GM18508 (cell line): ENCODE measurements around the gene NLGN4Y.

ENCODE experiments used
- ATAC-seq: cut with Tn5 transposase; IDR thresholded peaks from one replicate; pipeline ENCODE4 v1.9.1; 2021; ENCODE audit warnings: moderate number of reproducible peaks; ENCODE audit not compliant: insufficient read depth, unreplicated experiment

NLGN4Y gene

DNA sequence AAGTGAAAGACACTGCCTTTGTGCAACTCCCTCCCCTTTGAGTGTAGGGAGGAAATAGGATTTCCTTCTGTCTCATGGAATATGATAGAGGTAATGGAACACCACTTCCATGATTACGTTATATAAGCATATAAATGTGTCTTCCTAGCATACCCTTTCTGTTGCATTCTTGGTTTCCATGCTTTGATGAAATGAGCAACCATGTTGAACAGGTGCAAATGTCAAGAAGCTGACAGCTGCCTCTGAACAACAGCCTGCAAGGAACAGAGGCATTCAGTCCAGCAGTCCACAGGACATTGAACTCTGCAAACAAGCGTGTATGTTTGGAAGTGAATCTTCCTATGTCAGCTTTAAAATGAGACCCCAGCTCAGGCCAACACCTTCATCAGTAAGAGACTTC, 117.5 kb downstream of the NLGN4Y start:
- no peak for ATAC-seq

DNA sequence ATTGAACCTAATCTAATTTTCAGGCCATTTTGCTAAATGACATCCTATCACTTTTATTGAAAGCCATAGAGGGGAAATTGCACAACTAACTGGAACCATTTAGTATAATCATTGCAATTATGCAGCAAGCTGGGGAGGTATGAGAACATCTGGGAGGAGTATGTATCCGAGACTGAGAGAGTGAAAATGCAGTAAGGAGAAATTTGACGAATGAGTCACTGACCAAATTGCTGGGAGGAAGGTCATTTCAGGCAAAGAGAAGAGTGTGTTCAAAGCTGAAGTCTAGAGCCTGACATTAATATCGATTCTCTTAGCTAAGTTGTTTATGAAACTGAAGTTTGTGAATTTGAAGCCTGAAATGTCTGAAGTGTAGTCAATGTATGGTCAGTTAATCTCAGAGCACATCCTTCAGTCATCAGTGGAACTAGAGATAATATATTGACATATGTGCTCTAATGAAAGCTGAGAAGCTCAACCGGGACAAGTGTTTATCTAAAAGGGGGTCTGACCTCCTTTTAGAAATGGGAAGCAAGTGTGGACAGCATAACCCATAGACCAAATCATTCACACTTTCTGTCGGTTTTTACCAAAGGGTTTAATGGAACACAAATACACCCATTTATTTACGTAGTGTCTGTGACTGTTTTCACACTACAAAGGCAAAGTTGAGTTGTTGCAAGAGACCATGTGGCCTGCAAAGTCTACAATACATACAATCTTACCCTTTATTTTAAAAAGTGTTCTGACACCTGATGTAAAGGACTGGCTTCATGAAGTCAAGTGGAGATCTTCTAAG, 120.0 kb downstream of the NLGN4Y start:
- ATAC-seq: no peak

DNA sequence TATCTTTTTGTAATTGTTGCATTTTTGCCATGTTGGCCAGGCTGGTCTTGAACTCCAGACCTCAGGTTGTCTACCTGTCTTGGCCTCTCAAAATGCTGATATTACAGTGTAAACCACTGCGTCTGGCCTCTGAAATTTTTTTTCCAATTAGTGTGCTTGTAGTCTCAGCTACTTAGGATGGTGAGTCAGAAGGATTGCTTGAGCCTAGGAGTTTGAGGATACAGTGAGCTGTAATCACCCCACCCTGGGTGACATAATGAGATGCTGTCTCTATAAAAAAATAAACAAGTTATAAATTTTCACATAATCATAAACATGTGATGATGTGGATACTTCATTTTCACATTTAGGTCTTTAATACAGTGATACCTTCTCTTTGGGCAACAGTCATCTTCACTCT, 154.9 kb downstream of the NLGN4Y start:
- ATAC-seq: no peak

DNA sequence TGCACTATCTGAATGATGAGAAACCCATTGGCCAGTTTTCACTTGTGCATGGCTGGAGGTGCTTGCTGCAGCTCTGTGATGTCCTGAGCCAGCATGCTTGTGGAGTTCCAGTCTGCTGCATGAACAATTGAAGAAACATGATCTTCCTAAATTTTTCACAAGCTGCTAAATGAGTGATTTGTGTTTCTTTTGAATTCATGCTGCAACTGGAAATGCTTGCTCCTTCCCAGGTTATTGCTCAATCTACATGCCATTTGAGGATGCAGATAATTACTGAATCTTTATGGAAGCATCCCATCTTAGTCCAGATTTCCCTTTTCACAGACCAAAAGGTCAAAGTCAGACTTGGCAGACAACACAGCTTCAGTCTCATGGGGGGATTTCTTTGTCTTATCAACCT, 170.2 kb downstream of the NLGN4Y start:
- no peak for ATAC-seq

DNA sequence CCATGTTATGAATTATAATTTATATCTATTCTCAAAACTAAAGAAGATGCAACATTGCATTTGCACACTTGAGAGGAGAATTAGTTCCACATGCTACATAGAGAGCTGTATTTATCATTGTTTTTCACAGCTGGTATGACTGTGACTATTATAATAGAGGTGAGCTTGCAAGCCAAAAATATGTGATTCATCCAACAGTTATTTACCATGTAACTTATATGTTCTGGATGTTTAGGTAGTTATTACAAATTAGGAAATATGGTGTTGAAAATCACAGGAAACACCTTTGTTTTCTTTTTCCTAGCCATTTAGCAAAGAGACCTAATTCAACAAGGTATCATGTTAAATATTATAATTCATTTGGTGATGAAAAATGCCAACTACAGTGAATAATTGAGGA, 183.8 kb downstream of the NLGN4Y start:
- ATAC-seq: no peak

DNA sequence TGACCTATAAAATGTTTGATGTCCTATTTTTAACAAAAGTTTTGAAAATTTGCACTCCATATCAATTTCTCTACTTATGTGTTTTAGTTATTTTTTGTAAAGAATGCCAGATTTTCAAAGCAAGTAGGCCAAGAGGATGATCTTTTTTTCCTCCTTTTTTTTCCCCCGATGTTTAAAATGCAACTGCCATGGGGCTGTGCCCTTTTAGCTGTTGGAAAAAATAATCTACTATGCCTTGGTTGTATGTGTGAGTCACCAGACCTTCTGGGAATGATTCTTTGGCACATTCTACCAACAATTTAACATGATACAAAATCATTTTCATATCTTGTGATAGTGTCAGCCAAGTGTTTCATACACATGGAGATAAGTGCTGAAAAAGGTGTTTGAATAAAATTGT, 217.3 kb downstream of the NLGN4Y start:
- no peak for ATAC-seq

DNA sequence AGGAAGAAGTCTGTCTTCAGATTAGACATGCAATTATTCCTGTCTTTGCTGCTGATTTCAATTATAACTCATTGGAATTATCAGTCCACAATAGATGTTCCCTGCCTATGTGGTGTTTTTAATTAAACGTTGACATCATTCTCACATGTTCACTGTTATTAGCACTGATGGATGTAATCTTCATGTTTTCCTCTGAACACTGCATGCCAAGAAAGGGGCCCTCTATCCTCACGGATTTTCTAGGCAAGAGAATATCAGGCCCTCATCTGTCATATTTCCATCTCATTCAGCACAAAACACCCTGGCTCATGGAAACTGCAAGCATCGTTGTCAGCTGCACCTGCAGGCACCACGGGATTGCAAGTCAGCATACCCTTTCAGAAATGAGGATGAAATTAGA, 224.0 kb downstream of the NLGN4Y start:
- no peak for ATAC-seq

DNA sequence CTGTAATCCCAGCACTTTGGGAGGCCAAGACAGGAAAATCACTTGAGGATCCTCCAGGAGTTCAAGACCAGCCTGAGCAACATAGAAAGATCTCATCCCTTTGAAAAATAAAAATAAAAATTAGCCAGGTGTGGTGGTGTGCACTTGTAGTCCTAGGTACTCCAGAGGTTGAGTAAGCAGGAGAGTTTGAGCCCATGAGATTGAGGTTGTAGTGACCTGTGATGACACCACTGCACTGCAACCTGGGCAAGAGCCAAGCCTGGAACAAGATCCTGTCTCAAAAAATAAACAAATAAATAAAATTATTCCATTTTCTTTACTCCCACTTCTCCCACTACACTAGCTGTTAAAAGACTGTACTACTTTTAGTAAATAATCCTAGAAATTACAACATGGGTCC, 231.2 kb downstream of the NLGN4Y start:
- ATAC-seq: no peak

DNA sequence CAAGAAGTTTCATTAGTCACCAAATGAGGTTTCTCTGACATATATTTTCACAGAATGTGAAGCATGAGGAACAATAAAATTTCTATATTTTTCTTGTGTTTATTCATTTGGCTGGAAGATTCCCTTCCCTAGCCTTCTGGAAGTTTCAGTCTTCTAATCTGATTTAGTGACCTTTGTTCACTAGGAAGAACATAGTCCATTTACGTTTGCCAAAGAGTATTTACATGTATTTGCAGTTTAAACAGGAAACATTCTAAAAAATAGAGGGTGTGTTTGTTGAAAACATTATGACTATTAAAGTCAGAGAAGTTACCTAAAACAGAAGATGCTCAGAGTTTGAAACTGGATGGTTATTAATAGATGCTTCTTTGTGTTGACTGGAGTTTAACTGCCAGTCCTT, 238.6 kb downstream of the NLGN4Y start:
- no peak for ATAC-seq

DNA sequence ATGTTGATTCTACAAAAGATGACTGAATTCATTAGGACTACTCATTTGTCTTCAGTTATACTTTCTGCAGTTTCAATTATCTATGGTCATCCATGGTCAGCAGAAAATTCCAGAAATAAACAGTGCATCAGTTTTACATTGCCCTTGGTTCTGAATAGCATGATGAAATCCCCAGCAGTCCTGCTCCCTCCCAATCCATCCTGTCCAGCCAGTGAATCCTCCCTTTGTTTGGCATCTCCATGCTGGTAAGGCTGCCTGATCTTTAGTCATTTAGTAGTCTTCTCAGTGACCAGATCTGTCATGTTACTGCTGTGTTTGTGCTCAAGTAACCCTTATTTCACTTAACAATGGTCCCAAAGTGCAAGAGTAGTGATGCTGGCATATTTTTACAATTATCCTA, 239.3 kb downstream of the NLGN4Y start:
- no peak for ATAC-seq

DNA sequence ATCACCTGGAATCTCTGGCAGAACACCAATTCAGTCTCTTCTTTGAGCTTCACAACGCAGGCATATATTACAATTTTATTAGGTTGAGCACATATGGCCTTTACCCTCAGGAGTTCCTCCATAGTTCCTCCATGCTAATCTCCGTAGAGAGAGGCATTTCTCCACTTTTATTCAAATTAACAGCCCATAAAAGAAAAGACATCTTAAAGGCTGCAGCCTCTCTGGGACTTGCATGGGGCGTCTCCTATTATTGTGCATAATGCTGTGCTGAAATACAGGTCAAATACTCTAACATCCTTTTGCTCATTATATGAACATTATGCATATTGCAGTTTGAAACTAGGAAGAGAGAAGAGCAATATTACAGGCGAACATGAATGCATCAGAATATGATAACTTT, 253.9 kb downstream of the NLGN4Y start:
- no peak for ATAC-seq

DNA sequence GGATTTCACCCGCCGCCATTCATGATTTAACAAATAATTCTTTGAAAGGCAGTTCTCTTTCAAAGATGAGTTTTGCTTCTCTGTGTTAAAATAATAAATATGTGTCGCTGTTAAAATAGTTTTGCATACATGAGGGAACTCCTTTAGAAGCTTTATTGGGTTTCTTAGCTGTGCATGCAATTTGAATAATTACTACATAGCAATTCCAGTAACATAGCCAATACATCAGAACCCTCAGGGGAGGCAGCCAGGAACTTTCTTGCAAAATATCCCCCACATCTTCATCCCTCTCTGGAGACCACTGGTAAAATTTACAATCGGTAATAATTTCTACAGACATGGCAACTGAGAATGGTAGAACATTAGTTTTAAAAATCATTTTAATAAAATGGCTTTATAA, 268.8 kb downstream of the NLGN4Y start:
- ATAC-seq: no peak

DNA sequence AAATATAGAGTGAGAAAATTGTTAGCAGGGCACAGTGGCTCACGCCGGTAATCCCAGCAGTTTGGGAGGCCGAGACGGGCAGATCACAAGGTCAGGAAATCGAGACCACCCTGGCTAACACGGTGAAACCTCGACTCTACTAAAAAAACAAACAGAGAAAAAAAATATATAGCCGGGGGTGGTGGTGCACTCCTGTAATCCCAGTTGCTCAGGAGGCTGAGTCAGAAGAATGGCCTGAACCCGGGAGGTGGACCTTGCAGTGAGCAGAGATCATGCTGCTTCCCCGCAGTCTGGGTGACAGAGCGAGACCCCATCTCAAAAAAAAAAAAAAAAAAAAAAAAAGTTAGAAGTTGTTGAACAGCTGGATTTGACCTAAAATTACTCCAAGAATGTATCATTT, 269.3 kb downstream of the NLGN4Y start:
- no peak for ATAC-seq

DNA sequence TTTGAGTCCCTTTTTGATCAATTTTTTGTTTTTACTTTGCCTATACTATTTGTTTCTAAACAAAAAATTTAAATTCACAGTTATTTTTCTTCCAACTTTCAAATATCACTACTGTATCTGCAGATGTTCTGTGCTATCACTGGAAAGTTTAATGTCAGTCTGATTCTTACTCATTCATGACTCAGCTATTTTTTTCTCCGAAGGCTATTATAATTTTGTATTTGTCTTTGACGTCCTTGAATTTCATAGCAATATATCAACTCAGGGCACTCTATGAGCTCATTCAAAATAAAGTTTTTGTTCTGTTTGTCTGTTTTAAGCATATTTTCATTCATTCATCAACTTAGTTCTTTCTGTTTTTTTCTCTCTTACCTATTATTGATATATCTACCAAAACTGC, 273.7 kb downstream of the NLGN4Y start:
- no peak for ATAC-seq

DNA sequence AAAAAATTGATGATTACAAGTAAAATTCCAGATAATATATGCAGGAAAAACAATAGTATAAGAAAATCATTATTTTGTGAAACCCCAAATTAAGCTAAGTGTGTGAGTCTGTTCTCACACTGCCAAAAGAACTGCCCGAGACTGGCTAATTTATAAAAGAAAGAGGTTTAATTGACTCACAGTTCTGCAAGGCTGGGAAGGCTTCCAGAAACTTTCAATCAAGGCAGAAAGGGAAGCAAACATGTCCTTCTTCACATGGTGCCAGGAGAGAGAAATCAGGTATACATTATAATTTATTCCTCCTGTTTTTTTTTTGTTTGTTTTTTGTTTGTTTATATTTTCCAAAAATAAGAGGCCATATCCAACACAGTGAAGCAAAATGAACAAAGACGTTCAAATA, 276.8 kb downstream of the NLGN4Y start:
- no peak for ATAC-seq

DNA sequence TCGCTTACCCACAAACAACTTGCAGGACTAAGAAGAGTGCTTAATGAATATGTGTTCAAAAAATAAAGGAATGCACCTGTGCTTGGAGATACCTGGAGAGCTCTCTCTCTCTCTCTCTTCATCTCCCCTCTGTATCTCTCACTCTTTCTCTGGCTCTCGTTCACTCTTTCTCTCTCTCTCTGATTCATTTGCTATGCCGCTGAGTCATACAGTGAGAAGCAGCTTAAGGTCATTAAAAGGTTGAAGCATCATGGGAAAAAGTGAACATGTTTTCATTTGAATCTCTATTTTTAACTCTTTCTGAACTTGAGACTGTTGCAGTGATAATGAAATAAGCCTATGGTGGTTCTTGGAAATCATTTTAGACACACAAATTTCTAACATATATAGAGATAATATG, 277.8 kb downstream of the NLGN4Y start:
- no peak for ATAC-seq

DNA sequence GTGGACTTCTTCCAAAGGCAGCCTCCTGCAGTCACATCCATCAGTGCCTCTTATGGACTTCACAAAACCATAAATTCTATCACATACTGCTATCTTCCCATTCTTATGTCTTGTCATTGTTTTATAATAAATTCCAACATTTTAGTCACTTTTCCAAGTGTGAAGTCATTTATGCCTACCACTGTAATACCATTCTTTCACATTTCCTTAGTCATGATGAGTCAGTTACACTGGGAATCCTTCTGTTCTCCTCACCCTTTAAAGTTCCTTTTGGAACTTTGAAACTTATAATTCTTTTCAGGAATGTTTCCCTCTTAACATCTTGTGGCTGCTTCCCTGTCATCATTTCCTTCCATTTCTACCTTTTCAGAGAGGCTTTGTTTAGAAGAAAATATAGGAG, 279.7 kb downstream of the NLGN4Y start:
- ATAC-seq: no peak

DNA sequence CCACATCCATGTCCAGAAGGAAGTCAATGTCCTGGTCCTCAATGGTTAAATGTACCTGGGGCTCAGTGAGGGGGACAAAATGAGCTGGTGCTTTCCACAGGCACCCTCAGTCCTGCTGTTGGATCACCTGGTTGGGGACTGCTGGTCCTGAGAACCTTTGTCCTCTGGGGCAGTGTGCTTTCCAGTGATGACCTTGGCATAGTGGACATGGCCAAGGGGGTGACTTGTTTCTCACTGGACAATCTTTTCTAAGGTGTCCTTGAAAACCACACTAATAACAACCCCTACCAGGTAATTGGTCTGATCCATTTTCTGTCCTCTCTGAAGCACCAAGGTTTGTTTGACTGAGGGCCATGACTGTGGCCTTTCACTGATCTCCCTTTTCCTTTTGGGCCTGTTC, 294.1 kb downstream of the NLGN4Y start:
- ATAC-seq: no peak

DNA sequence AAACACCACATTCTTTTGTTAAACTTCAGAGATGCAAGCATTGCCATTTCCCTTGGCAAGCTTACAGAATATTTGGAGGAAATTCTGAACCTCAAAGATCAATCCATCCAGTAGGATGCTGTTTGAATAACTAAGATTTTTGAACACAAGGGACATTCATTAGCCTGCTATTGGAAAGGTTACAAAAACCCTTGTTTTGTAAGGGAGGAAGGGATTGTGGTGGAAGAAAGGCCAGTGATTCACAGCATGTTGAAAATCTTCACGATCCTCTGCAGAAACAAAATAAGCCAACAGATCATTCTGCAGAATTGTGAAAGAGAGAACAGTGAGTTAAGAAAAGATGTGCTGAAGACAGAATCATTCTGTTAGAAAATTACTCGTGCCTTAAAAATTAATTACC, 297.9 kb downstream of the NLGN4Y start:
- ATAC-seq: no peak

DNA sequence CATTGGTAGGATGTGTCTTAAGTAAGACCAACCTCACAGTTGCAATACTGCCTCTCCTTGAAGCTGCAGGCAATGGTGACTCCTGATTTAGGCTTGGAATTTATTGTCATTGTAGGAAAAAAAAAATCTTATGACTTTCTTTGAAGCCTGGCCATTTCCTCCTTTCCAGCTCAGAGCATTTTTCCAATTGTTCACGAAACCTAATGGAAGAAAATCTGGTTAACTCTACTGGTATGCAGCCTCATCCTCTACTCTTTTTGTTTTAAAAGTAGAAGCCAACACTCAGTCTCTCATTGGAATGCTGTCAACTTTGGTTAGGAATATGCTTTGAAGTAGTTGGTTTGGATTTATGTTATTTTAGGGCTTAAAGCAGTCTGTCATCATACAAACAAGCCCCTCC, 298.6 kb downstream of the NLGN4Y start:
- ATAC-seq: no peak

DNA sequence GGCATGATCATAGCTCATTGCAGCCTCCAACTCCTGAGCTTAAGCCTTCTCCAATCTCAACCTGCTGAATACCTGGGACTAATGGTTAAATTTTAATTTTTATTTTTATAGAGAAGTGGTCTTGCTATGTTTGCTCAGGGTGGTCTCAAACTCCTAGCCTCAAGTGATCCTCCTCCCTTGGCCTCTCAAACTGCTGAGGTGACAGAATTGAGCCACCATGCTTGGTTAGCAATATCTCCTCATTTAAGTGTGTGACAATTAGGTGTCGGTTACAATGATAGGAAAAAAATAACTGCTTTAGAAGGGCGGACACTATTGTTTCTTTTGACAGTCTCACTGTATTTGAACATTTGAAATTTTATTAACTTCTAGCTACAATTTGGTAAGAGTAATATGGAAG, 300.3 kb downstream of the NLGN4Y start:
- ATAC-seq: no peak

DNA sequence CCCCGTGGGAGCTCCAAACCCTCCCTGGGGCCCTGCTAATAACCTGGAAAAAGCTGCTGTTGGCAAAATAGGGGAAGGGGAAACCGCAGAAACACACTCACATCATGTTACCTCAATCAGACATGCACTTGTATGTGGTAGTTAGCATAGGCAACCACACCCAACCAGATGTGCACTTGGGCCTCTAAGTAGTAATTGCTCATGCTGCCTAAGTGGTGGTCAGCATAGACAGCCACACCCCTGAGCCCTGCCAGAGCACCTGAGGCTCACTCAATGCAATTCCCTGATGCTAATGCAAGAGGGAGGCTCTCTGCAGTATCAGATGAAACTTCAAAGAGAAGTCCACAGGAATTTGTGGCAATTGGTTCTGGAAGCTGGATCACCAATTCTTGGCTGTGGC, 301.4 kb downstream of the NLGN4Y start:
- ATAC-seq: no peak

DNA sequence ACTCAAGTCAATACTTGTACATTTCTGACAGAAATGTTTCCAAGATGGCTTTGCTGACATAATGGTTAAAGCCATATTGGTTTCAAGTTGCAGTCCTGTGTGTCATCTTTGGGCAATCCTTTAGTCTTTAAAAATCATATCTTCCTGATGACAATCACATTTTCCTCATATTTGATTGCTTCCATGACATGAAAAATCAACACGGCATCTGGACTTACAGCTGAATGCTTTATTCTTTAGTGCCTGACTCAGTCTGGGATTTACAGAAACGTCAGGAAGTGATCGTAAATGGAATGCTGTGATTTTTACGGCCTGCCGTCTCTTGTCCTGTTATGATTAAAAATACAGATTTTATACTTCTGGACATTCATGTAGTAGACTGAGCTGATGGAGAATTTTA, 304.2 kb downstream of the NLGN4Y start:
- no peak for ATAC-seq
